Neural cell (in vitro differentiated cells): ENCODE results near the gene THBS2.

Source experiments
- EZH2 ChIP-seq: fragments of 200-600, 300-800 bp; shearing (Covaris generic), sonication (generic); IDR thresholded peaks from 2 replicates; pipeline ENCODE4 v1.6.1; 2014; ENCODE audit warnings: antibody characterized with exemption, low read length, borderline replicate concordance, mild to moderate bottlenecking; ENCODE audit not compliant: insufficient read depth, poor library complexity, severe bottlenecking
- POLR2AphosphoS5 ChIP-seq: IDR thresholded peaks from 2 replicates; pipeline ENCODE4 v1.6.1; 2012
- RAD21 ChIP-seq: fragments of 450-650 bp; conservative IDR thresholded peaks from 2 replicates; pipeline ENCODE4 v1.6.1; 2014; ENCODE audit warnings: antibody characterized with exemption, mild to moderate bottlenecking, moderate library complexity
- REST ChIP-seq: IDR thresholded peaks from 2 replicates; pipeline ENCODE4 v1.6.1; 2012; ENCODE audit warnings: borderline replicate concordance
- SMC3 ChIP-seq: fragments of 450-650 bp; conservative IDR thresholded peaks from 2 replicates; pipeline ENCODE4 v1.6.1; 2014; ENCODE audit warnings: antibody characterized with exemption, mild to moderate bottlenecking, moderate library complexity; ENCODE audit not compliant: poor library complexity
- TAF1 ChIP-seq: IDR thresholded peaks from 2 replicates; pipeline ENCODE4 v1.6.1; 2012; ENCODE audit warnings: low read depth
- TF ChIP-seq, protein P1 (sequence below): fragments of 450-650 bp; IDR thresholded peaks from 2 replicates; pipeline ENCODE4 v1.5.1; 2014; ENCODE audit warnings: antibody characterized with exemption, mild to moderate bottlenecking, moderate library complexity; ENCODE audit not compliant: poor library complexity, severe bottlenecking

- TF ChIP-seq, protein P1, sequence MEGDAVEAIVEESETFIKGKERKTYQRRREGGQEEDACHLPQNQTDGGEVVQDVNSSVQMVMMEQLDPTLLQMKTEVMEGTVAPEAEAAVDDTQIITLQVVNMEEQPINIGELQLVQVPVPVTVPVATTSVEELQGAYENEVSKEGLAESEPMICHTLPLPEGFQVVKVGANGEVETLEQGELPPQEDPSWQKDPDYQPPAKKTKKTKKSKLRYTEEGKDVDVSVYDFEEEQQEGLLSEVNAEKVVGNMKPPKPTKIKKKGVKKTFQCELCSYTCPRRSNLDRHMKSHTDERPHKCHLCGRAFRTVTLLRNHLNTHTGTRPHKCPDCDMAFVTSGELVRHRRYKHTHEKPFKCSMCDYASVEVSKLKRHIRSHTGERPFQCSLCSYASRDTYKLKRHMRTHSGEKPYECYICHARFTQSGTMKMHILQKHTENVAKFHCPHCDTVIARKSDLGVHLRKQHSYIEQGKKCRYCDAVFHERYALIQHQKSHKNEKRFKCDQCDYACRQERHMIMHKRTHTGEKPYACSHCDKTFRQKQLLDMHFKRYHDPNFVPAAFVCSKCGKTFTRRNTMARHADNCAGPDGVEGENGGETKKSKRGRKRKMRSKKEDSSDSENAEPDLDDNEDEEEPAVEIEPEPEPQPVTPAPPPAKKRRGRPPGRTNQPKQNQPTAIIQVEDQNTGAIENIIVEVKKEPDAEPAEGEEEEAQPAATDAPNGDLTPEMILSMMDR, result no peak
- no peak for TF ChIP-seq EZH2
- TF ChIP-seq SMC3, result no peak
- no peak for TF ChIP-seq TAF1
- no peak for TF ChIP-seq REST
- TF ChIP-seq RAD21, result no peak
- TF ChIP-seq POLR2AphosphoS5, result no peak
Observed at GRCh38 chr6:169236545-169236944, 17.1 kb downstream of the THBS2 start.
